GM19468 (cell line): Measurements from ENCODE around the gene SCFD2.

Experiments
- ATAC-seq: cut with Tn5 transposase; IDR thresholded peaks from one replicate; pipeline ENCODE4 v1.9.1; 2021; ENCODE audit warnings: mild to moderate bottlenecking, moderate library complexity, moderate number of reproducible peaks; ENCODE audit not compliant: unreplicated experiment; ENCODE audit errors: extremely low read depth

SCFD2 gene

DNA sequence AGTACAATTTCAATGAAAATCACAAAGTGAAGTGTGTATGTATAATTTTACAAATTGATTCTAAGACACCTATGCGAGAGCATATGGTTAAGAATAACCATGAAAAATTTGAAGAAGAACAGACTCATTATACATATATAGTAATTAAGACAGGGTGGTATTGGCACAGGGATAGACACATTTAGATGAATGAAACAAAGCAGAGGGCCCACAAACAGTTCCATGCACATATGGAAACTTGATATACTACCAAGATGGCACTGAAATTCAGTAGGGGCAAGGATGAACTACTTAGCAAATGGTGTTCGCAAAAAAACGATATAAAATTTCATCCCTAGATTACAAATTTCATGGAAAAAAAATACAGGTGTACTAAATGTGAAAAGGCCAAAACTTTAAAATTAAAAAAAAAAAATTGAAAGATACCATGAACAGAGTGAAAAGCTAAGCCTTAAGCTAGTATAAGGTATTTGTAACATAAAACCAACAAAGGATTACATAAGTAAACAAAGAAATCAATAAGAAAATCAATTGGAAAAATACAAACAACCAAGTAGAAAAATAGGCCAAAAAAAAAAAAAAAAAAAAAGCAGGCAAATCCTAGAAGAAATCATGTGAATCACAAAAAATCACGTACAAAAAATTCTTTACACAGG lies 418.3 kb downstream of the SCFD2 start:
- no peak for ATAC-seq

DNA sequence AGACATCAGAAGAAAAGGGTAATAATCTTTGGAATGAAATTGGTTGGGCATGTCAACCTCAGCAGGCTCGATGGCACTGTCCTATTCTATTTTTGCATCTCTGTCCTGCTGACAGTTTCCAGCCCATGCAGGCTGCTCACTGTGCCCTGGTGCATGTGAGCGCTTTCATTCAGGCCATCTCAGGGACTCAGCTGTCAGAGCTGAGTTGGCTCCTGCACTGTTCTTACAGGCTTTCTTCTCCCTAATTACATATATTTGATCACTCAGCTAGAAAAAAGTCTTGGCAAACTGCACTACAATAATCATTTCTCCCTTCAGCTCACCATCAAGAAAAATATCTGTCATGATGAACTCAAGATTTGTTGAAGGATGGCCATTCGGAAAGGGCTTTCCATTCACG lies 419.0 kb downstream of the SCFD2 start:
- no peak for ATAC-seq

GRCh38 chr4:52945982-52946381 lies 419.9 kb downstream of the SCFD2 start:
- ATAC-seq = no peak

GRCh38 chr4:52945326-52945898 lies 420.4 kb downstream of the SCFD2 start:
- no peak for ATAC-seq

DNA sequence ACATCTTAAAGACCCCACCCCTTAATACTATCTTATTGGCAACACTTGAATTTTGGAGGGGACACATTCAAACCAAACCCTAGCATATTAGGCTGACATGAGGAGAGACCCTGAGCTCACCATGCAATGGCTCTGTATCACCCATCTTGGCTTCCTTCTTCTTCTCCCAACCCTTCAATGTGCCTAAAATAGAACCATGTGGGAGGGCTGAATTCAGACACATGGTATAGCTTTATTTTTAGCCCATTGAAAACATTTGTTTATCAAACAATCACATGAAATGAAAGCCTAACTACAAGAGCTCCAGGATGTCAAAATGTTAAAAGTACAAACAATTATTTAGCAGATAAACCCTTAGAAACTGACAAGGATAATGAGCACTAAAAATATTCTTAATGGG lies 422.2 kb downstream of the SCFD2 start:
- ATAC-seq = no peak

GRCh38 chr4:52942936-52943335 lies 422.9 kb downstream of the SCFD2 start:
- ATAC-seq = no peak

DNA sequence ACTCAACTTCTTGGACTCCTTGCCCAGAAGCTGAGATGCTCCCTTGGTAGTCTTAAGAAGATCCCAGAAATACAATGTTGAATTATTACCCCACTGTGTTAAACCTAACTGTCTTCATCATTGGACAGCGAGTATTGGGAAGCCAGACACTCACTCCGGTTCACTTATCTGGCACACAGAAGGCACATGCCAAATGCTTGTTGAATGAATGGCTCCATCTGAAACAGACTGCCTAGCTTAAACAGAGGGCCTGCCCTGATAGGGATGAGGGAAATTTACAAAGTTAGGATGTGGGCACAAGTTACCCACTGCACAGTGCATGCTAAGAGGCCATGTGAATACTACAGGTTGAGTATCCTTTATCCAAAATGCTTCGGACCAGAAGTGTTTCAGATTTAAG lies 424.4 kb downstream of the SCFD2 start:
- ATAC-seq = no peak

DNA sequence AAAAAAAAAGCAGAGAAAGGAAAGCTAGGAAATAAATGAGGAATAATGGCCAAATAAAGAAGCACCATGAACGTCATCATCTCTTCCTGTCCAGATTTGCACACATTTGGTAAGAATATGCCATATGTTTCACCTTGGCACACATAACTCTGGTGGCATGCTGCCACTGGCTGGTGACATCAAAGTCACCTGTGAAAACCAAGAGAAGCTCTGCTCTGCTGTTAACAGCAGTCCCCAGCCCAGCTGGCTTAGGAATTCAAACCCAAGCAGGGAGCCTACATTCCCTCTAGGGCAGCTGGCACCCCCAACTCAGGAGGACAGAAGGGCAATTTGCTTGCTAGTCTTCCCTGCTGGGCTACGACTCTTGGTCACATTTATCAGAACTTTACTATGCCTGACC lies 426.1 kb downstream of the SCFD2 start:
- ATAC-seq = no peak

DNA sequence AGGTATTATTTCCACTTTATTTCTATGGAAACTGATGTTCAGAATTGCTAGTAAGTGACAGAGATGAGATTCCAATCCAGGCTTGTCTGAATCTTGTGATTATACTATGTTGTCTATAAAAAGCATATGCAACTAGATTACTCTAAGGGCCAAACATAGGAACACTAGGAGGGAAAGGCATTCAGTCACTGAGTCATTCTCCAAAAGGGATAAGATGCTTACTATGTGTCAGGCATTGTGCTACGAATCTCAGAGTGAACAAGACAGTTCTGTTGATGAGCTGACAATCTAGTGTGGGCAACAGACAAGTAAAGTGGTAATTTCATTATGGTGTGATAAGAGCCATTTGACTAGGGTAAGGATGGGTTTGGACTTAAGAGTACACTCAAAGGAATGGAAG lies 426.5 kb downstream of the SCFD2 start:
- no peak for ATAC-seq

GRCh38 chr4:52937829-52938228 lies 428.0 kb downstream of the SCFD2 start:
- ATAC-seq = no peak

DNA sequence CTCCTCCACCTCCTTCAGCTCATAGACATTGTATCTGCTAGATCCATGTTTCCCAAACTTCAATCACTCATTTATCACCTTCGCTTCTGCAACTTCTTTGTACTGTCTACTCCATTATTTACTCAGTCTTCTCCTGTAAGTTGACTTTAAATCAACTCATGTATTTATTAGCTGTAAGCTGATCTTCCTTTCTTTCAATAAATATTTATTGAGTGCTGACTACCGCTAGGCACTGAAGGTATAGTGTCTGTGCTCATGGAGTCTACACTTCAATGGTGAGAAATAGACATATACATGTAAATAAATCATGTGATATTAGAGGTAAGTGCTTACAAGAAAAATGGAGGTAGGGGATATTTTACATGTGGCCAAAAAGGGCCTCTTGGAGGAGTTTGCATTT lies 429.1 kb downstream of the SCFD2 start:
- ATAC-seq = no peak

GRCh38 chr4:52935317-52935716 lies 430.5 kb downstream of the SCFD2 start:
- ATAC-seq = no peak

GRCh38 chr4:52933738-52934137 lies 432.1 kb downstream of the SCFD2 start:
- ATAC-seq = no peak

DNA sequence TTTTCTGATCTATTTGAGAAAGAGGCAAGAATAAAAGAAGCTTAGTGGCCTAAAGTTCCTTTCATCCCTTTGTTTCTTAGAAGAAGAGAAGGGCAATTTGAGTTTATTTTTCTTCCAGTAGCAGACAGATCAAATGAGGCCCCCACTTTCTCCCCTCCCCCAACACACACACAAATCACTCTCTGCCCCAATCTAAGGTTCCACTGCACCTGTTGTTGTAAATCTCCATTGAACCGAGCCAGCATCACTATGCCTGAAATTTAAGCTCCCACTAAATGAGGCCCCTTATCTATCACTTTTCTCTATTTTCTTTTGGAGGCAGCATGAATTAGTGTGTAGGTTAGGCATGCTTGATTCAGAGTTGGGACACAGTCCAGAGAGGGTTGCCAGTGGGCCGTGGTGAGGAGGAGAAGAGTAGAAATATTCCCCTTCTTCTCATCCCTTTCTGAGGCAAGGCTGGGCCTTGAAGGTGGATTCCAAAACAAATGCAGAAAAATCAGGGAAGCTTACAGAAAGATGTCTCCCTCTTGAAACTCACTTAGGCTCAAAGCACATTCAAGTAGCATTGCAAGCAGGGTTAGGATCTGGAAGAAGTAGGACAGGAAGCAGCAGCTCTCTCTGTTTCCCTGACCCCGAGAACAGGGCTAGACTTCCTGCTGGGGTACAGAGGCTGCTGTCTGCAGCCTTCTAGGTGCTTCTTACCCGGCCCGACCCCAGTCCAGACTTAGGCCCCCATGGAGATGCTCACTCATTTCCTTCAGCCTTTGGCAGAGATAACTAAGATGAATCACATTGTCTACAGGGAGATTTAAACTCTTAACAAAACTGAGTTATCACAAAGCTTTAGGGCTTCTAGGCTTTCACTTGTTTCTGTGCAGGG lies 433.0 kb downstream of the SCFD2 start:
- ATAC-seq = no peak

GRCh38 chr4:52931243-52931642 lies 434.6 kb downstream of the SCFD2 start:
- ATAC-seq = no peak

DNA sequence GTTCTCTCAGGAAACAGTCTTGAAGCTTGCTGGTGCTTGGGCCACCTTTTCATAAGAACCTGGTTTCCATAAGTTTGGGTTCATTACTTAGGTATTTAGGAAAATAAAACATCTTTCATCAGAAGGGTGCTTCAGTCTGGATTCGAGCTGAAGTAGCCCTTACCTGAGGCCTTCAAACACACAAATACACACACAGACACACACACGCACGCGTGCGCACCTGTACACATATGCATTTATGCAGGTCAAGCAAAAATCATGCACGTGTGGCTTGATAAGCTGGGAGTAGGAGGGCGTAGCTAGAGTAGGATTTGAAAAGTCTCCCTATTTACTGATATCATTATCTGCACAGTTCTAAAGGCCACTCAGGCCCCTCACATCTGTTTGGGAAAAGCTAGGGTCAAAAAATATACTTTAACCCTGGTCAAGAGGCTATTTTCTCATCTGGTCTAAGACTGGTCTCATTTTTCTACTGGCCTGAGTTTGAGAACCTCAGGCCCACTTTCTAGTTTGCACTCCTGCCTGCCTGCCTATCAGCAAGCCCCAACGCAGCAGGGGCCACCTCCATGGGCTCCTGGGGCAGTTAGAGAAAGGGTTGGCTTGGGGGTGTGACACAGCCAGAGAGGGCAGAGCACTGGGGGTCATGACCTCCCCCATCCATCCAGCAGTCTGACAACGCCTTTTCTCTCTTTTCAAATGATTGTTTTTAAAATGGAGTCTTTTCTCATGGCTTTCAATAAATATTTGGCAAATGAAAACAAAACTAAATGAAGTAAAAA lies 439.5 kb downstream of the SCFD2 start:
- ATAC-seq = no peak

- no peak for ATAC-seq
These were observed 440.3 kb downstream of the SCFD2 start for GRCh38 chr4:52925531-52925968.

DNA sequence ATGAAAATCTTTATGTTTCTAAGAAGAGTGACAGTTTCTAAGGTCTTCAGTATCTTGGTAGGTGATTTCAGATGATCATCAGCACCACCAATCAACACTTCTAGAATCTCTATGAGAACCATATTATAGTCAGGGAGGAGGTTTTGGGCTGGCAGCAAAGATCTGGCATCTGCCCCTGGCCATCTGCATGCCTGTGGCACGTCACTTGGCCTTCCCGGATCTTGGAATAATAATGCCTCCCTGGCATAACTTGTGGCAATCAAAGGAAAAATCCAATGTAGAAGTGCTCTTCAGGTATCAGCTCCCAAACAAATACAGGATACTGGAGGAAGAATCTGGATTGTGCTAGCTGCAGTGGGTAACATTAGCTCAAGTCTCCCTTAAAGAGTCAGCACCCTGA lies 446.4 kb downstream of the SCFD2 start:
- no peak for ATAC-seq

GRCh38 chr4:52917817-52918216 lies 448.0 kb downstream of the SCFD2 start:
- ATAC-seq = no peak

DNA sequence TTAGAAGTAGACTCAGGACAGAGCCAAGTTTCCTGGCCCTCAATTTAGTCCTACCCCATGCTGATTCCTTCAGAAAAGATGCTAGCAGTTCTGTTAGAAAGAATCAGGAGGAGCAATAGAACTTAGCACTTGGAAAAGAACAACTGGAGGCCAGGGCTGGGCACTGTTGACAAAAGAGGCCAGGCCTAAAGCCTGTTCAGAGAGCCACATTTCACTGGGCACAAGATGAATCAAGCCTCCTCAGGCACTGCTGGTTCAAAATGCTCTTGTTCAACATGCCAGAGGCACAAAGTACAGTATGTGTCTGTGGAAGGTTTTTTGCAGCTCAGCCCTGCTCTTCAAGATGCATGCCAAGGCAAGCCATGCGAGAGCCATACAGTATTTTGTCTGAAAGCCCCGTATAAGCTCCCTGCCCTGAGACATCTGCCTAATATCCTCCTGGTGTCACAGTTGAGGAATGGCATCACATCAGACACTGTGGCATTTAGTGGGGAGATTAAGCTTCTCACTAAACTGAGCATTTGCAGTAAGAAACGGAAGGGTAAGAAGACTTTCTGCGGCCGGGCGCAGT lies 450.0 kb downstream of the SCFD2 start:
- no peak for ATAC-seq
